ENCODE data around the gene KRTAP5-3. TPM values are rescaled to one million over a fixed set of nuclear protein-coding genes. Genes with fewer than 3 reads are reported as not detected.

KRTAP5-3 gene
- total and polyA plus RNA-seq, 2 experiments from 2014 or later = not detected

DNA sequence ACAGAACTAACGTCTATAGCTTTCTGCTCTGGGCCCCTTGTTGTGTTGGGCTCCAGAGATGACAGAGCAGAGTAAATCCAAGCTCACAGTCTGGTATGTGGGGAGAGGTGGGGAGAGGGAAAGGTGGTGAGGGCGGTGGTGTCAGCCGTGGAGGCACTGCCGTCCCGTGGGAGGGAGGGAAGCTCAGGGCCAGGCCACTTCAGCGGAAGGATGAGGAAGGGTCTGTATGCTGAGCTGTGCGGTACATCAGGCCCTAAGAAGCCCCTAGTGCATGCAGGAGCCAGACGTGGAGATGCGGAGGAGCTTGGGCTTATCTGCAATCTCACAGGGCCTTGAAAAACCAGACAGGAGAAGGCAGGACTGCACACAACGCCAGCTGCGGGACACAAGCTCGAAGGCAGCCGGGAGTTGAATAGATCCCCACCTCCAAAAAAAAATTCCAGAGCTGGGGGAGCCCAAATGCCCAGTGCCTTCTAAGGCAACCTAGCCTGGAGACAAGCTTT is 22.9 kb upstream of the KRTAP5-3 start:
- Histone ChIP-seq H4K20me1 (ENCODE audit: insufficient read depth) (no peaks in the 10 kb centered on the region), H3K27ac (no peak overlapping the region), H3K4me2 (ENCODE audit: unreplicated experiment) (no peak overlapping the region), H3K9me2 (ENCODE audit: insufficient read depth) (no peaks in the 10 kb centered on the region), H3K9ac (no peak overlapping the region), H3K9me3 (ENCODE audit: low read depth) (no peaks in the 10 kb centered on the region), H3K27me3 (replicated peaks; ENCODE audit: insufficient read depth) (peaks cover 70% of the 10 kb centered on the region), H3F3A (ENCODE audit: insufficient read depth) (no peaks in the 10 kb centered on the region), H3K4me1 (ENCODE audit: insufficient read depth) (no peaks in the 10 kb centered on the region), H2AFZ (no peak overlapping the region), H3K36me3 (ENCODE audit: low read depth) (no peaks in the 10 kb centered on the region), H3K4me3 (no peak overlapping the region), H3K79me2 (ENCODE audit: insufficient read depth) (no peaks in the 10 kb centered on the region)
- TF ChIP-seq EZH2 (IDR thresholded peaks at IDR 0.05; ENCODE audit: insufficient read depth, poor library complexity, severe bottlenecking) = no peak
- TF ChIP-seq EZH2phosphoT487 (IDR thresholded peaks at IDR 0.05; ENCODE audit: insufficient read depth, low read depth) = no peak
- no peak for DNase-seq
- WGBS, 2 experiments (ENCODE audit: low coverage in 1 of 2, low lambda C conversion rate in 2 of 2, missing lambda C conversion rate in 2 of 2) = 31 to 38% methylated on average over 13 of the region's 13 CpGs
- in situ Hi-C loops (cut with MboI) = no loop called here

- Histone ChIP-seq H3F3A (ENCODE audit: insufficient read depth) (no peaks in the 10 kb centered on the region), H3K27ac (no peak overlapping the region), H3K9me3 (ENCODE audit: low read depth) (no peaks in the 10 kb centered on the region), H3K27me3 (replicated peaks; ENCODE audit: insufficient read depth) (peaks cover 78% of the 10 kb centered on the region), H3K9ac (no peak overlapping the region), H3K4me1 (ENCODE audit: insufficient read depth) (no peaks in the 10 kb centered on the region), H3K79me2 (ENCODE audit: insufficient read depth) (no peaks in the 10 kb centered on the region), H3K4me2 (ENCODE audit: unreplicated experiment) (no peak overlapping the region), H3K36me3 (ENCODE audit: low read depth) (no peaks in the 10 kb centered on the region), H3K9me2 (ENCODE audit: insufficient read depth) (no peaks in the 10 kb centered on the region), H2AFZ (no peak overlapping the region), H4K20me1 (ENCODE audit: insufficient read depth) (no peaks in the 10 kb centered on the region), H3K4me3 (no peak overlapping the region)
- 0 to 41% methylated on average over 1 to 2 of the region's 2 CpGs for WGBS, 2 experiments (ENCODE audit: low coverage in 1 of 2, low lambda C conversion rate in 2 of 2, missing lambda C conversion rate in 2 of 2)
- TF ChIP-seq EZH2 (IDR thresholded peaks at IDR 0.05; ENCODE audit: insufficient read depth, poor library complexity, severe bottlenecking) (no peak), EZH2phosphoT487 (IDR thresholded peaks at IDR 0.05; ENCODE audit: insufficient read depth, low read depth) (no peak)
- no peak for DNase-seq
- in situ Hi-C loops (cut with MboI) = no loop called here
These were observed 22.0 kb upstream of the KRTAP5-3 start for GRCh38 chr11:1630271-1630670.

DNA sequence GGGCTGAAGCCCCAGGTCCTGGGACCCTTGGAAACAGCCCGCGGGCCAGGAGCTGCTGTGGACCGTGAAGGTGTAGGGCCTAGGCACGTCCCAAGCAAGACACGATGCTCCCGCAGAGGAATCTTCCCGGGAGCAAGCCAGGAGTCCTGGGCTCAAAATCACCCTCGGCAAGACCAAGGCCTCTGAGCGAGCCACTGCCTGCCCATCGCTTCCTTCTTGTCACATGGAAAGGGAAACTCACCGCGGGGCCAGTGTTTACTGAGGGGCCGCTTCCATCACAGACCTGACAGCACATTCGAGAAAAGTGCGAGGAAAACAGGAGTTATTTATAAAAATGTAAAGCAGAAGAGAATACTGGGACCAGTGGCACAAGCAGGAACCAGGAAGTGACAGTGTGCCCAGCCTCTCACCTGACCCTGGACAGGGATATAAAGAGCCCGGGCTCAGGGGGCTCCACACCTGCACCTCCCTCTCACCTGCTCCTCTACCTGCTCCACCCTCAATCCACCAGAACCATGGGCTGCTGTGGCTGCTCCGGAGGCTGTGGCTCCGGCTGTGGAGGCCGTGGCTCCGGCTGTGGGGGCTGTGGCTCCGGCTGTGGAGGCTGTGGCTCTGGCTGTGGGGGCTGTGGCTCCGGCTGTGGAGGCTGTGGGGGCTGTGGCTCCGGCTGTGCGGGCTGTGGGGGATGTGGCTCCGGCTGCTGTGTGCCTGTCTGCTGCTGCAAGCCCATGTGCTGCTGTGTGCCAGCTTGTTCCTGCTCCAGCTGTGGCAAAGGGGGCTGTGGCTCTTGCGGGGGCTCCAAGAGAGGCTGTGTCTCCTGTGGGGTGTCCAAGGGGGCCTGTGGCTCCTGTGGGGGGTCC is 21.3 kb upstream of the KRTAP5-3 start, which contains the start of gene KRTAP5-5:
Gene KRTAP5-5, plus strand, starts transcription at position 450 of the 860 bp plus-strand sequence. Its CDS starts 66 bp downstream, at position 516.
- peaks cover 80% of the 10 kb centered on the region for H3K27me3 ChIP-seq (replicated peaks; ENCODE audit: insufficient read depth)

DNA sequence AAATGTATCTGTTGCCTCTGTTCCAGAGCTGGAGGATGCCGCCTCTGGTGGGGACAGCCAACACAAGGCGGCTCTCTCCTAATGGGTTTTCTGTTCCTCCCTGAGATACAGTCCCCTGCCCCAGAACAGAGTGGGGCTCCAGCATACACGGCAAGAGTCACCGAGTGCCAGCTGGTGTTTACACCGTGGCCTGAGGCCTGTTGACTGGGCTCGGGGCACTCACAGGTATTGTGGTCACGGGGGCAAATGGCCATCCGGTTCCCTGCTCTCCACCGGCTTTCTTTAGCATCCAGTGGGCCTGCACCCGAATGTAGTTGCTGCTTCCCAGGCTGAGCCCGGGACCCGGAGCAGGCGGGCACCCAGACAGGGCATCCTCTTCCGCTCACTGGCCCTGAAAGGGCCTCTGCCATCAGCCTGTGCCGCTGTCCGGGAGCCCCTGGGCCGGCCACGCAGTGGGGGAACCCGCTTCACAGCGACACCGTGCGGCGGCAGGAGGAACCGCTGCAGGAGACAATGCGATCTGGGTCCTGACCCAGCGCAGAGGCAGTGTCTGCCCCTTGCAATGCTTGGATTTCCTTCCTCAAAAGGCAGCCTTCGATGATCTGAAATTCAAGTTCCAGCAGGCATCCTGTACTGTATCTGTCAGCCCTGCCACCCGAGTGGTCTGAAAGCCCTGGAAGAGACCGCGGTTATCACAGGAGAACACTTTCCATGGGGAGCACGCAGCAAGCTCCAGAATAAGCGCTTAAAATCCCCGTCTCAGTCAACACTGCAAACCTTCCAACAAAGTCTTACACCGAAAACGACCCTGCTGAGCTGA is 20.5 kb upstream of the KRTAP5-3 start:
- Histone ChIP-seq H3K27me3 (replicated peaks; ENCODE audit: insufficient read depth) (peaks cover 80% of the 10 kb centered on the region), H3K79me2 (ENCODE audit: insufficient read depth) (no peaks in the 10 kb centered on the region), H3K36me3 (ENCODE audit: low read depth) (no peaks in the 10 kb centered on the region), H4K20me1 (ENCODE audit: insufficient read depth) (no peaks in the 10 kb centered on the region), H3K27ac (no peak overlapping the region), H2AFZ (no peak overlapping the region), H3K9me2 (ENCODE audit: insufficient read depth) (no peaks in the 10 kb centered on the region), H3K4me1 (ENCODE audit: insufficient read depth) (no peaks in the 10 kb centered on the region), H3K9me3 (ENCODE audit: low read depth) (no peaks in the 10 kb centered on the region), H3K9ac (no peak overlapping the region), H3K4me3 (no peak overlapping the region), H3K4me2 (ENCODE audit: unreplicated experiment) (no peak overlapping the region), H3F3A (ENCODE audit: insufficient read depth) (no peaks in the 10 kb centered on the region)
- TF ChIP-seq EZH2phosphoT487 (IDR thresholded peaks at IDR 0.05; ENCODE audit: insufficient read depth, low read depth) (no peak), EZH2 (IDR thresholded peaks at IDR 0.05; ENCODE audit: insufficient read depth, poor library complexity, severe bottlenecking) (no peak)
- DNase-seq = peak; percentile 59
- 22 to 23% methylated on average over 34 to 35 of the region's 35 CpGs for WGBS, 2 experiments (ENCODE audit: low coverage in 1 of 2, low lambda C conversion rate in 2 of 2, missing lambda C conversion rate in 2 of 2)
- in situ Hi-C loops (cut with MboI) = no loop called here

More for the DNA sequence above, 21.3 kb upstream of the KRTAP5-3 start, which contains the start of gene KRTAP5-5:
- Histone ChIP-seq H3K4me1 (ENCODE audit: insufficient read depth) (no peaks in the 10 kb centered on the region), H3K27ac (no peak within 1 kb of the TSS), H3K4me3 (no peak within 1 kb of the TSS), H4K20me1 (ENCODE audit: insufficient read depth) (no peaks in the 10 kb centered on the region), H3F3A (ENCODE audit: insufficient read depth) (no peaks in the 10 kb centered on the region), H3K4me2 (ENCODE audit: unreplicated experiment) (no peak within 1 kb of the TSS), H3K79me2 (ENCODE audit: insufficient read depth) (no peaks in the 10 kb centered on the region), H3K9me2 (ENCODE audit: insufficient read depth) (no peaks in the 10 kb centered on the region), H3K9ac (no peak within 1 kb of the TSS), H3K36me3 (ENCODE audit: low read depth) (no peaks in the 10 kb centered on the region), H3K9me3 (ENCODE audit: low read depth) (no peaks in the 10 kb centered on the region), H2AFZ (no peak within 1 kb of the TSS)
- in situ Hi-C loops (cut with MboI) = no loop called here
- WGBS, 2 experiments (ENCODE audit: low coverage in 1 of 2, low lambda C conversion rate in 2 of 2, missing lambda C conversion rate in 2 of 2) = 46% methylated on average over 22 to 26 of the region's 26 CpGs
- TF ChIP-seq EZH2 (IDR thresholded peaks at IDR 0.05; ENCODE audit: insufficient read depth, poor library complexity, severe bottlenecking) = no peak
- no peak for TF ChIP-seq EZH2phosphoT487 (IDR thresholded peaks at IDR 0.05; ENCODE audit: insufficient read depth, low read depth)
- DNase-seq = no peak
